GM12878 (cell line): Measurements from ENCODE around the gene PHF21B. TPM values are rescaled to one million over a fixed set of nuclear protein-coding genes. Genes with fewer than 3 reads are reported as not detected.
"Not testable (repeated sequence)": the region's sequence is repeated elsewhere in the genome, so short reads cannot be mapped to it uniquely, and the experiment has no call there.

Experiments used
- ATAC-seq: fragments of 200-7000 bp; cut with Tn5 transposase; 3 replicates; pipeline ENCODE4 v1.9.1; 2020; ENCODE audit warnings: mild to moderate bottlenecking, moderate library complexity
- BruUV-seq: library from RNA; stranded (reverse); fragments of 400-500 nt; replicated peaks from 2 replicates; lab custom pipeline; 2021; lab: Mats Ljungman, UMichigan
- CTCF ChIA-PET: fragments of 300-600 bp; sonication (Branson Sonifier 250); formaldehyde crosslinking; extraction: SDS; loops from one replicate; lab custom pipeline; 2021; ENCODE audit warnings: inconsistent platforms; lab: Yijun Ruan, JAX
- POLR2A ChIA-PET: fragments of 350-600 bp; formaldehyde crosslinking; extraction: SDS; loops from one replicate; lab custom pipeline; 2021; ENCODE audit warnings: inconsistent platforms; lab: Charles Lee
- RAD21 ChIA-PET: fragments of 300-600 bp; sonication (Branson Sonifier 250); formaldehyde crosslinking; loops from one replicate; lab custom pipeline; 2023; ENCODE audit warnings: antibody characterized with exemption; ENCODE audit not compliant: unreplicated experiment; lab: Charles Lee
- SMC1A ChIA-PET: fragments of 300-600 bp; sonication (Branson Sonifier 250); formaldehyde crosslinking; loops from one replicate; lab custom pipeline; 2023; ENCODE audit not compliant: unreplicated experiment, uncharacterized antibody; lab: Charles Lee
- DNase-seq: peaks from one replicate; pipeline ENCODE4 v3.0.0-alpha.2; 2011; ENCODE audit warnings: low read depth, low spot score
- FAIRE-seq: peaks from 3 replicates; lab custom pipeline; 2011; peaks lifted over from hg19 to GRCh38; lab: Jason Lieb, UNC
- H2AFZ ChIP-seq: 2 replicates; pipeline ENCODE4 v1.6.0; 2011; ENCODE audit warnings: low read depth, low read length, control low read depth; ENCODE audit not compliant: control insufficient read depth
- H3K27ac ChIP-seq: 2 replicates; pipeline ENCODE4 v1.5.1; 2011; ENCODE audit warnings: control low read depth; ENCODE audit not compliant: control insufficient read depth, insufficient read depth
- H3K27me3 ChIP-seq, 2 experiments: replicated peaks in 1 of 2; 2 replicates each; pipeline versions ENCODE4 v1.6.0 to v1.6.1; 2011; ENCODE audit warnings: low read length in 1 of 2; ENCODE audit not compliant: control insufficient read depth in 2 of 2, insufficient read depth in 2 of 2
- H3K36me3 ChIP-seq, 2 experiments: 2 replicates each; pipeline ENCODE4 v1.5.1; 2011; ENCODE audit warnings: low read length in 1 of 2; ENCODE audit not compliant: control insufficient read depth in 2 of 2, insufficient read depth in 2 of 2
- H3K4me1 ChIP-seq: 2 replicates; pipeline ENCODE4 v1.6.1; 2011; ENCODE audit warnings: mild to moderate bottlenecking, low read length, moderate library complexity, mixed read lengths; ENCODE audit not compliant: control insufficient read depth, insufficient read depth
- H3K4me2 ChIP-seq: 2 replicates; pipeline ENCODE4 v1.6.0; 2011; ENCODE audit warnings: control low read depth; ENCODE audit not compliant: control insufficient read depth, insufficient read depth
- H3K4me3 ChIP-seq: fragments of 200-600 bp; sonication (generic); 2 replicates; pipeline ENCODE4 v1.5.1; 2016
- H3K79me2 ChIP-seq: 2 replicates; pipeline ENCODE4 v1.6.0; 2011; ENCODE audit warnings: low read length; ENCODE audit not compliant: control insufficient read depth, insufficient read depth
- H3K9ac ChIP-seq: 2 replicates; pipeline ENCODE4 v1.8.0; 2011; ENCODE audit warnings: low read length, control low read depth, mixed read lengths; ENCODE audit not compliant: control insufficient read depth, insufficient read depth
- H3K9me3 ChIP-seq: replicated peaks from 3 replicates; pipeline ENCODE4 v1.5.1; 2011; ENCODE audit warnings: mild to moderate bottlenecking, low read length; ENCODE audit not compliant: control insufficient read depth, insufficient read depth
- H4K20me1 ChIP-seq: 2 replicates; pipeline ENCODE4 v1.6.0; 2011; ENCODE audit not compliant: control insufficient read depth, insufficient read depth
- CHD1 ChIP-seq: IDR thresholded peaks from 2 replicates; pipeline ENCODE4 v1.6.1; 2012; ENCODE audit warnings: low read depth, low read length, improper control_type of control experiment
- CHD2 ChIP-seq: IDR thresholded peaks from 2 replicates; pipeline ENCODE4 v1.6.1; 2011; ENCODE audit warnings: low read depth, low read length, improper control_type of control experiment, borderline replicate concordance
- CREM ChIP-seq: IDR thresholded peaks from 2 replicates; pipeline ENCODE4 v1.6.1; 2014; ENCODE audit warnings: antibody characterized with exemption, low read depth
- DPF2 ChIP-seq: fragments of 450-650 bp; IDR thresholded peaks from 2 replicates; pipeline ENCODE4 v1.6.1; 2017; ENCODE audit warnings: mild to moderate bottlenecking
- EP300 ChIP-seq, 2 experiments: fragments of 150-350 bp in 1 of 2; IDR thresholded peaks; 2 replicates each; pipeline ENCODE4 v1.6.1; 2011 to 2012; ENCODE audit warnings: low read depth in 2 of 2, low read length in 2 of 2, borderline replicate concordance in 1 of 2, improper control_type of control experiment in 1 of 2, inconsistent platforms in 1 of 2; ENCODE audit not compliant: control insufficient read depth in 1 of 2
- FOXK2 ChIP-seq: fragments of 450-650 bp; IDR thresholded peaks from 2 replicates; pipeline ENCODE4 v1.6.1; 2017; ENCODE audit warnings: mild to moderate bottlenecking, moderate library complexity
- HDAC2 ChIP-seq: fragments of 200-600 bp; sonication (generic); IDR thresholded peaks from 2 replicates; pipeline ENCODE4 v1.6.1; 2017
- HDAC6 ChIP-seq: fragments of 200-600 bp; sonication (generic); IDR thresholded peaks from one replicate; pipeline ENCODE4 v1.8.0; 2017; ENCODE audit warnings: antibody characterized with exemption; ENCODE audit not compliant: unreplicated experiment
- HDGF ChIP-seq: fragments of 450-650 bp; IDR thresholded peaks from 2 replicates; pipeline ENCODE4 v1.6.1; 2016; ENCODE audit warnings: antibody characterized with exemption
- NFXL1 ChIP-seq: fragments of 450-650 bp; IDR thresholded peaks from 2 replicates; pipeline ENCODE4 v1.6.1; 2017; ENCODE audit warnings: antibody characterized with exemption, mild to moderate bottlenecking, borderline replicate concordance
- NFYB ChIP-seq: IDR thresholded peaks from 2 replicates; pipeline ENCODE4 v1.6.1; 2011; ENCODE audit warnings: low read depth, mild to moderate bottlenecking, low read length, improper control_type of control experiment, moderate library complexity; ENCODE audit not compliant: insufficient read depth
- RAD51 ChIP-seq: fragments of 450-650 bp; IDR thresholded peaks from 2 replicates; pipeline ENCODE4 v1.6.1; 2016; ENCODE audit warnings: moderate library complexity, mild to moderate bottlenecking, inconsistent platforms
- SKIL ChIP-seq: fragments of 450-650 bp; IDR thresholded peaks from 2 replicates; pipeline ENCODE4 v1.6.1; 2017; ENCODE audit warnings: mild to moderate bottlenecking, low read depth, inconsistent platforms; ENCODE audit not compliant: poor library complexity, severe bottlenecking
- SMARCA5 ChIP-seq: fragments of 450-650 bp; IDR thresholded peaks from 2 replicates; pipeline ENCODE4 v1.6.1; 2017; ENCODE audit warnings: mild to moderate bottlenecking
- USF2 ChIP-seq: IDR thresholded peaks from 2 replicates; pipeline ENCODE4 v1.6.1; 2011; ENCODE audit warnings: low read depth, low read length, improper control_type of control experiment, borderline replicate concordance
- WRNIP1 ChIP-seq: IDR thresholded peaks from 2 replicates; pipeline ENCODE4 v1.6.1; 2011; ENCODE audit warnings: low read depth, low read length, improper control_type of control experiment, borderline replicate concordance
- YY1 ChIP-seq: IDR thresholded peaks from 2 replicates; pipeline ENCODE4 v1.6.1; 2011; ENCODE audit warnings: low read depth, mild to moderate bottlenecking, low read length
- WGBS: methylation state at CpG from one replicate; pipeline ENCODE4 v1.1.6; 2016; ENCODE audit warnings: low lambda C conversion rate; ENCODE audit not compliant: insufficient replicate concordance, insufficient coverage; ENCODE audit errors: missing lambda C conversion rate; 5-methylcytosine and 5-hydroxymethylcytosine counted together
- in situ Hi-C: fragments of 300-500 bp; cut with MboI; formaldehyde crosslinking; loops from 9 replicates; pipeline ENCODE4 v1.14.3; 2018; ENCODE audit warnings: mixed read lengths
- intact Hi-C: fragments of 100-400 bp; cut with micrococcal nuclease; formaldehyde crosslinking; loops from one replicate; pipeline ENCODE4 v1.14.2; 2022; ENCODE audit not compliant: unreplicated experiment
- polyA plus RNA-seq, 11 experiments: library from polyadenylated mRNA; depleted of rRNA in 4 of 11; unstranded in 6 of 11; stranded (reverse) in 5 of 11; fragments of >200 nt; fragmentation: Nextera tagmentation in 4 of 11; fragmentation: Illumina TruSeq in 1 of 11; extraction: Ambion mirVana in 4 of 11; extraction: Trizol in 1 of 11; gene quantifications; 1 replicate in 1 of 11; 2 replicates in 10 of 11; pipeline versions ENCODE4 v1.2.1 to v1.2.3, GENCODE V29; 2011 to 2016; ENCODE audit warnings: inconsistent platforms in 2 of 11, missing spikeins in 2 of 11, low read depth in 1 of 11
- total RNA-seq, 4 experiments: library from RNA; depleted of rRNA in 3 of 4; stranded (reverse); fragments of >200 nt in 3 of 4; fragmentation: Illumina TruSeq in 1 of 4; extraction: Trizol in 1 of 4; gene quantifications; 2 replicates each; pipeline versions ENCODE4 v1.2.1 to v1.2.3, GENCODE V29; 2013 to 2021

Gene PHF21B
- total and polyA plus RNA-seq, 10 of the 15 experiments (the other 5 are each of a cell fraction or from before 2014, with no cell fraction given), result 0.03 to 0.35 TPM; not detected in 8

- RAD21 ChIA-PET, result no interaction called here
- Histone ChIP-seq H3K27me3 (no peaks in the 10 kb centered on the region), H3K9me3 (no peaks in the 10 kb centered on the region), H3K36me3 (no peaks in the 10 kb centered on the region), H3K27ac (no peak overlapping the region), H3K4me3 (no peak overlapping the region), H3K9ac (no peak overlapping the region), H3K79me2 (no peaks in the 10 kb centered on the region), H3K4me2 (no peak overlapping the region), H3K4me1 (no peaks in the 10 kb centered on the region), H2AFZ (no peak overlapping the region), H4K20me1 (no peaks in the 10 kb centered on the region)
- ATAC-seq (no peak), FAIRE-seq (no peak), DNase-seq (no peak)
- no TSS peak for BruUV-seq
- intact Hi-C loops, result no loop called here
- WGBS, result 43% methylated on average over 11 of the region's 13 CpGs
- CTCF ChIA-PET, result no interaction called here
- SMC1A ChIA-PET, result no interaction called here
- TF ChIP-seq NFYB (no peak), USF2 (no peak), CHD1 (no peak), HDGF (no peak), DPF2 (no peak), CHD2 (no peak), YY1 (no peak), WRNIP1 (no peak), SMARCA5 (no peak), HDAC6 (no peak), RAD51 (no peak), FOXK2 (no peak), EP300 (IDR thresholded peaks at IDR 0.05; ENCODE audit: borderline replicate concordance in 1 of 2, control insufficient read depth in 1 of 2, low read depth in 2 of 2, low read length in 2 of 2) (no peak), SKIL (no peak), CREM (no peak), HDAC2 (no peak), NFXL1 (no peak)
- POLR2A ChIA-PET, result no interaction called here
- in situ Hi-C loops, result no loop called here
These were observed 150.2 kb downstream of the PHF21B start for GRCh38 chr22:44859641-44860040.

DNA sequence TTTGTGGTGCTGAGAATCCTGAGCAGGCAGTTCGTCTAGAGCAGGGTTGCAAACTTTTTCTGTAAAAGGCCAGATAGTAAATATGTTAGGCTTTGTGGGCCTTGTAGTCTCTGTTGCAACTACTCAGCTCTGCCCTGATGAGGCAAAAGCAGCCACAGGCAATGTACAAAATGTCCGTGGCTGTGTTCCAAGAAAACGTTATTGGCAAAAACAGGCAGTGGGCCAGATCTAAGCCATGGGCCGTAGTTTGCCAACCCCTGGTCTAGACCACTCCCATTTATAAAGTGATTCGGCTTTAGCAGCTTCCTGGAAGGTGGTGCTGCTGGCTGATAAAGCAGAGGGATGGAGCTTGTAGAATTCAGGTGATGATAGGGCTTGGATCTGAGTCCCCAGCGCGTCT lies 151.0 kb downstream of the PHF21B start:
- H3K36me3 ChIP-seq, ATAC-seq, H3K9me3 ChIP-seq, in situ Hi-C loops, H3K9ac ChIP-seq, H3K4me1 ChIP-seq, H4K20me1 ChIP-seq, H3K4me2 ChIP-seq, FAIRE-seq, SMC1A ChIA-PET, H2AFZ ChIP-seq, BruUV-seq, H3K27me3 ChIP-seq, H3K27ac ChIP-seq, H3K4me3 ChIP-seq, DNase-seq, RAD21 ChIA-PET, POLR2A ChIA-PET, intact Hi-C loops, CTCF ChIA-PET, H3K79me2 ChIP-seq: not testable (repeated sequence)
- 30% methylated on average over 7 of the region's 7 CpGs for WGBS
